NCI-H1092 treated with DMSO at 0.1 percent for 48 hours (cell line): ENCODE data around the gene BEND7.
"Not testable (repeated sequence)": the region's sequence is repeated elsewhere in the genome, so short reads cannot be mapped to it uniquely, and the experiment has no call there.

ENCODE experiments used
- DNase-seq: peaks from one replicate; lab custom pipeline; 2025; lab: John Stamatoyannopoulos, UW

The BEND7 gene

DNA sequence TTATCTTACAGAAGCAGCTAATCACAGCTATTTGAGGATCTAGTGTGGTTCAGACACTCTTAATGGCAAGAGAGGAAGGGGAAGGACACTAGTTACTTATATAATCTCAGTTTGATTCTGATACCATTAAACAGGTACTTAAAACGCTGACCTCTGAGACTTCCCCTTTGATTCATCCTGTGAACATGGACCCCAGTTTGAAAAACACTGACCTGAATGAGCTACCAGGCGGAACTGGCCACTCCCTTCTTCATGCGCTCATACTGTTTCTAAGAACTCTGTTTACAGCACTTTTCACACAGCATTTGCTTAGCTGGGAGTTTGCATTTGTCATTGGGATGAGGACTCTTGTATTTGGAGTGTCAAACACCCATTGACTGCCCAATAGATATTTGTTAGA is 45.7 kb downstream of the BEND7 start:
- no peak for DNase-seq

DNA sequence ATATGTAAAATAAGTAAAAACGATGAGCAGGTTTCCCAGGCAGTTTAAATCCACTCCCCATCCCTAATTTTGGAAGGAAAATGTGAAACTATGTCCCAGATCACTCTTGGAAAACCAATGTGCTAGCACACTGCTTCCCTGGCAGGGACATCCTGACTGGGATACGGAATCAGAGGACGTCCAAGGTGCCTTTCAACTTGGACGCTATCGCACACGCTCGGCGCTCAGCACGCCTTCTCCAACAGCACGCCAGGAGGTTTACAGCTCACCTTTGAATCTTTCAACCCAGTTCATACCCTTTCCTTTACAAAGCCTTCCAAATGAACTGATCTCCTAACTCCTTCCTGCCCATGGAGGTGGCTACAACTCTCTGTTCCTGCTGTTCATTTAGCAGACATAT is 47.1 kb downstream of the BEND7 start:
- no peak for DNase-seq

DNA sequence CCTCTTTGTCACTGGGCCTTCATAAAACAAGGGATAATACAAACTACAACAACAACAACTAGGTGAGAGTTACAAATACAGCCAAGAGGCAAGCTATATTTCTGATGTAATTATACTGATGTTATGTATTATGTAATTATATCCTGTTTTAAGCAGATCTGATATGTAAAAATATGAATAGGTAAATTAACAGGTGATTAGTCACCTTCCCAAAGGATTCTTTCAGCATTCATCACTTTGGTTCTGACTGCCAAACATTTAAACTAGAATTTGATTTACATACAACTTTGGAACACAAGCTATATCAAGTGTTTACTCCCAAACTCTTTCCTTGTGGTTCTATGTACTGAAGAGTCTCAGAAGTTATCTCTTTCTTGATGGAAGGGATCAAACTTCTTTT is 53.7 kb downstream of the BEND7 start:
- DNase-seq, result no peak

DNA sequence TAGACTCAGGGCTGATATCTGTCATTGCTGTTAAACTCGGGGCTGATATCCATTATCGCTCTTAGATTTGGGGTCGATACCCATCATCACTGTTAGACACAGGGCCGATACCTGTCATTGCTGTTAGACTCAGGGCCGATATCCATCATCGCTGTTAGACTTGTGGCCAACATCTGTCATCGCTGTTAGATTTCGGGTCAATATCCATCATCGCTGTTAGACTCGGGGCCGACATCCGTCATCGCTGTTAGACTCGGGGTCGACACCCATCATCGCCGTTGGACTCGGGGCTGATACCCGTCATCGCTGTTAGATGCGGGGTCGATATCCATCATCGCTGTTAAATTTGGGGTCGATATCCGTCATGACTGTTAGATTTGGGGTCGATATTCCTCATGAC is 54.8 kb downstream of the BEND7 start:
- DNase-seq, result no peak

DNA sequence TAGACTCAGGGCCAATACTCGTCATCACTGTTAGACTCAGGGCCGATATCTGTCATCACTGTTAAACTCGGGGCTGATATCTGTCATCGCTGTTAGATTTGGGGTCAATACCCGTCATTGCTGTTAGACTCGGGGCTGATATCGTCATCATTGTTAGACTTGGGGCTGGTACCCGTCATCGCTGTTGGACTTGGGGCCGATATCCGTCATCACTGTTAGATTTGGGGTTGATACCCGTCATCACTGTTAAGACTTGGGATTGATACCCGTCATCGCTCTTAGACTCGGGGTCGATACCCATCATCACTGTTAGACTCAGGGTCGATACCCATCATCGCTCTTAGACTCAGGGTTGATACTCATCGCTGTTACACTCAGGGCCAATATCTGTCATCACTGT is 56.5 kb downstream of the BEND7 start:
- DNase-seq, result no peak

DNA sequence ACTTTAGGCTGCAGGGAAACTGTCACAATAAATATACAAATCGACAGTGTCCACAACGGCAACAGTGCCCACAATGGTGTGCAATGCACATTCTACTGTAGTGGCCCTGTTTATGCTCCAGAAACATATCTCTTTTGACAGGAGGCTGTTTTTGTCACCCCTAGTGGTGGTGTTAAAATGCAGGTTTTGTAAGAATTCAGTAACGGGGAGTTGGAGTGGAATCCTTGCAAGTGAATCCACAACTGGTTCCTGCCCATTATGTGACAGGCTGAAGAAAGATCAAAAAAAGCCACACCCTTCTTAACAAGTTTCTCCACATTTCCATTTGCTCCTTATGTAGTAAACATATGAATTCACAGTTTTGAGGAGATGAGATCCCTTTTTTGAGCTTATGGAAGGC is 58.5 kb downstream of the BEND7 start:
- no peak for DNase-seq

DNA sequence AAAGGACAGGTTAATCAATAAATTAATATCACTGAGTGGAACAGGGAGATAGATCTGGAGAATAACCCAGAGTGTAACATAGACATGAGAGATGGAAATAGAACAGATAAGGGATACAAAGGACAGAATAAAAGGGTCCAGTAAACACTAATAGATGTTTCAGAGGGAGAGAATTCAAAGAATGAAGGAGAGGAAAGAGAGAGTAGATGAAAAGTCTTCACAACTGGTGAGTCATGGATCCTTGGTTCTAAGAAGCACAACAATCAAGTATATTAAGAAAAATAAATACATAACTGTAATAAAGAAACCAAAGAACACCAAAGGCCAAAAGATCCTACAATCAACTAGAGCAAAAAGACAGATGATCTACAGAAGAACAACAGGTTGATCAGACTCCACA is 66.3 kb downstream of the BEND7 start:
- DNase-seq, result no peak

DNA sequence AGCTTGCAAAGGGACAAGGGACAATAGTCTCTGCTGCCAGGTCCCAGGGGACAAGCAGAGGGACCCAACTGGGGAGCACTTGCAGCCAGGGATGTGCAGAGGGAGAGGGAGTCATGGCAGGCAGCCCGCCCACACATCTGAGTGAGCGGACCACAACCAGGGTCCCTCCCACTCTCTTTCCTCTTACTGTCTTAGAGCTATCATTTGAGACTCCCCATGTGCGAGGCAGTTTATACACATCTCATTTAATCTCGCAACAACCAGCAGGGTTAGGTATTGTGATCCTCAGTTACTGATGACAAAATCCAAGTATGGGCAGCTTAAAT is 70.2 kb downstream of the BEND7 start:
- no peak for DNase-seq

DNA sequence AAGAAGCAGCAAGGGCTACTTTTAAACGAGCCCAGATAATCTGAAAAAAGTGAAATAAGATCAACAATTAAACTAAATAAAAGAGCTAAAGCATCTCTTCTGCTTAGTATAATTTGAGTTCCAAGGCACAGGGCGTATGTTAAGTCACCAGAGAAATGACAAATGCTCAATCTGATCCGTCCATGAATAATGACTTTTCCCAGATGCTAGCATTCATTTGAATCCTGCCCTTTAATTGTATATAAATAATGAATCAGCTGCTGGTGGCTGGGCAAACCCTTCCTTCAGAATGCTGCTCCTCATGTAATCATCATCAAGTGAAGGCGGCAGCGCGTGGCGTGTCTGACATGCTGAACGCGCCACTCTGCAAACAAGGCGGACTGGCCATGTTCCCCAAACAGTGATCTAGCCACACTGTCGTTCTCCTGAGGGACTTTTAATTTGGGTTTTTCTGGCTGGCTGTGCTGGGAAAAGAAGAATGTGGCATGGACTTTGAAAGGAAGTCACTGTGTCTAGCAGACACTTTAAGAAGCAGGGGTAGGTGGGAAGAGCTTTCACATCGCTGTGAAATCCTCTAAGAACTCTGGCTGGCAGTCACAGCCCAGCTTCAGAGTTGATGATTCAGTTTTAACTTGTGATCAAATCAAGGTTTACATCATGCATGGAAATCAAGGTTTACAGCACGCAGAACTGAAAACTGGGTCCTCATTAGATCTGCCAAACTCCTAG is 70.7 kb downstream of the BEND7 start:
- no peak for DNase-seq

DNA sequence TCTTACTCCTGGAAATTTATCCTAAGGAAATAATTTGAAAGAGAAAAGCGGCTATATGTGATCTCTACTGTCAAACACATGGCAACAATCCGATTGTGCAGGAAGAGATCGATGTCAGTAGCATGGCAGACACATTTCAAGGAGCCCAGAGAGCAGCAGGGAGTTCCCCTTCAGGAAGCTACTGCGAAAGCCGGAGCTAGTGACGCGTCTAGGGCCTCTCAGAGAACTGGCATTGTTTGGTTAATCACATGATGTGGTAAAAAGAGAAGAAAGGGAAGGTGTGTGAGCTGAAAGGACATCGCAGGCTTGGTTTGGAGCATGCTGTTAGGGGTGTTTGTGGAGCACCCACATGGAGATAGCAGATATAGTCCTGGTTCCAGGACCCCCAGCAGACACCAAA is 74.9 kb downstream of the BEND7 start:
- no peak for DNase-seq

DNA sequence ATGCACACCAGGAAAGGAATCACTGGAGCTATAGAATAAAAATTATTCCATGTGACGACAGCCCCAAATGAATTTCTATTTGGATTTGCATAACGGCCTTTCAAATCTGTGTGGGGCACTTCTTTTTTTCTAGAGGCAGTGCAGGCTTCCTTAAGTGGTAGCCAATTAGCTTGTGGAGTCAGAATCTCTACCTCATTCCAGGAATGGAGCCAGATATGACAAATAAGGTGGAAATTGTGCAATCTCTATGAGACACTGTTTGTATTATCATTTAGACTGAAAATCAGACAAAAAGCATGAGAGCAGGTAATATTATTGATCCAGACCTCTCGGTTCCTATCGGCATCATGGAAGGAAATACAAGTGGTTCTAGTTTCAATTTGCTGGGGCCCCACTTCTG is 78.7 kb downstream of the BEND7 start:
- peak; percentile 1 for DNase-seq

DNA sequence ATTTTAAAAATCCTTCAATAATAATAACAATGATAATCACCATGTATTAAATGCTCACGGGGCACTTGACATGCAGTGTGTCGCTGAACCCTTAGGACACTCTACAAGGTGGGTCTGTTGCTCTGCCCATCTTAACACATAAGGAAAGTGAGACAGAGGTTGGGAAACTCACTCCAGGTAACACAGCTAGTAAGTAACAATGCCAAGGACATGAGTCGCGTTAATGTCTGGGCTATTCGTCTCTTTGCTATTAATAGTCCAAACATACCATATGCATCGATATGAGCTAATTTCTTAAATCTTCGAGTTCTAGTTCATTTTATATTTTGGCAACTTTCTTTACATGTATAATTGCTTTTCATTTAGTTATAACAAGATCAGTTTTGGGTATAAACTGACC is 79.5 kb downstream of the BEND7 start:
- DNase-seq, result no peak

DNA sequence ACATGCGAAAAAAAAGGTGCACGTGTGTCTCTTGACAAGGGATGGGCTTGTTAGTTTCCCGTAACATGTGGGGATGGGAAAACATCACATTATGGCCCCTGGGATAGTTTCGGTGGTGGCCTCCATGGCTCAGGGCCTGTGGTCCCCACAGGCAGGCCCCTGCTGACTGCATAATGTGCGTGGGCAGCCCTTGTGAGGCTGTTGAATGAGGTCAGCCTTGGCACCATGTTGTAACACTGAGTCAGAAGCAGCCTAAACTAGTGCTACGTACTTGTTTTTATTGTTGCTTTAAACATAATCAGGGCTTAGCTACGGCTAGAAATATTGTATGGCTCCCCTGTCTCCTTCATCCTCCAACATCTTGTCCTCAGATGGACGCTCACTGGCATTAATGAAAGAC is 80.6 kb downstream of the BEND7 start:
- DNase-seq, result no peak

DNA sequence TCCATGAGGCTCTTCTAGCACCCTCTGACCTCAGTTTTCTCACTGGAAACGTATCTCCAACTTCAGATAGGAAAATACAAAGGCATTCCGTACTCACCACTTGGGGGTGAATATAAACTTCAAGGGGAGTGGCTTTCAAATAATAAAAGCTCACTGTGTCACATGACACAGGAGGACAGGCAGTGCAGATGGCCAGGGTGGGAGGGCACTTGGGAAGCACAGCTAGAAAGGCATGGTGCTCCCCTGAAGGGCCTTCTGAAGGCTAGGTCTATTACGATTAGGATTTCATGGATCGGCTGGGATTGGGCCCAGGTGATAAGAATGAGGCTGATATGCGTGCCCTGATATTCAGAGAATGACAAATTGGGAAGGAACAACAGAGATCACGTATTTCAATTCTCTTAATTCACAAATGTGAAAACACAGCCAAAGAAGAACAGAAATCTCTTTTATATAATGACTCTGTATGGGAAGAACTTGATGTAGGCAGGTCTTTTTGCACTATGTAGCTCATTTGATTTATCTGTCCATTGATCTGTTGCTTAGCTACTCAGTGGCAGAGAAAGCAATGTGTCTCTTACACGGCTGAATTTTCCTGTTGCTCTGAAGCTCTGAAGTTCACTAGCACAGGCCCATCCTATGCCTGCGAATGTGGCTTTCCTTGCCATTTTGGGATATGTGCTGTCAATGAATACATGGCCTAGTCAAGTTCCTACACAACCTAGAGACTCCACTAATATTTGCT is 83.0 kb downstream of the BEND7 start:
- DNase-seq, result no peak

DNA sequence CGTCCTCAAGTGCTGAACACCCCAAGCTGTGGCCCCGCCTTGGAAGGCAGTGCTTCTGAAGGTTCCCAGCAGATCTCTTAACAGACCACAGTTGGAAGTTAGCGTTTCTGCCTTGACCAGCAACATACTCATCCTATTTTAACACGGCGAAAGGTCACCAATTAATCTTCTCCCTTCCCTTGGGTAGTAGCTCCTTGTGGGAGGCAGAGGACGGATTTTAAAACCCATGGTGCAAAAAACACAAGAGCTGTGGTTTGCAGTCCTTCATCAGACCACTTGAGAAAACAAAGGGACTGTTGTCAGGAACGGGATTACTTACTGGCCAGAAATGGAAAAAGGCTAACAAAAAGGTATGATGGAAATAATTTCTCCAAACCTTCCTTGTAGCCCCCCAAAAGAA is 87.3 kb downstream of the BEND7 start:
- DNase-seq, result no peak

DNA sequence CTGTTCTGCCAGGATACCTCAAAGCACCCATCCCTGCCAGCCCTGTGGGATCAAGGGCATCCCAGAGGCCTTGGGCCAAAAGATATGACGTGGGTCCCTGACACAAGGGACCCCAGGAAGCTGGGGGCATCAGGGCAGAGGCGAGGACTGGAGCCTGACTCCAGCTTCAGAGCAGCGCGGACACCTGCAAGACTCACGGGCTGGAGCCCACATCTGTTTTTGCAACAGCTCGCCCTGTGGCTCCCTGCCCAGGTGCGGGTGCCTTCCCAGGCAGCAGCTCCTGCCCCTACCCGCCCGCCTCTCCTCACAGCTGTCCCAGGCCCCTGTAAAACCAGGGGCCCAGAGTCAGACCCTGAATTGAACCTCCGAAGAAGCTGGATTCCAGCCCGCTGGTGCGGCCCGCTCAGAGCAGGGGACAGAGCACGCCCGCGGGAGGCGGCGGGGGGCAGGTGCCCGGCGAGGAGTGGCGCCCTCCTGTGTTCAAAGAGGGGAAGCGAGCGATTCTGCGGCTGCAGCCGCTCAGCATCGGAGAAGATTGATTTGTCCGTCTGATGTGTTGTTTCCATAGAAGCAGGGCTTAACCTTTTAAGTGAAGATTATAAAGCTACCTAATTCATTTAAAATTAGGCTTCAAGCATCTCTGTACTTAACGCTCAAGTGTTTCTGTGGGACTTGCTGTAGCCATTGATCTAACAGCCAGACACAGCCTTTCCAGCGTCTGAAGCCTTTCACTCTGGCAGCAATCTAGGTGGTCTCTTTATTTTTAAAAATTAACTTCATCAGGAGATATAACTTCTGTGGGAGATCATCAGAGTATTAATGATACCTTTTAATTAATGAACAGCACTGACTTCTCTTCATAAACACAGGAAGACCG is 88.4 kb downstream of the BEND7 start:
- peak; percentile 44 for DNase-seq

DNA sequence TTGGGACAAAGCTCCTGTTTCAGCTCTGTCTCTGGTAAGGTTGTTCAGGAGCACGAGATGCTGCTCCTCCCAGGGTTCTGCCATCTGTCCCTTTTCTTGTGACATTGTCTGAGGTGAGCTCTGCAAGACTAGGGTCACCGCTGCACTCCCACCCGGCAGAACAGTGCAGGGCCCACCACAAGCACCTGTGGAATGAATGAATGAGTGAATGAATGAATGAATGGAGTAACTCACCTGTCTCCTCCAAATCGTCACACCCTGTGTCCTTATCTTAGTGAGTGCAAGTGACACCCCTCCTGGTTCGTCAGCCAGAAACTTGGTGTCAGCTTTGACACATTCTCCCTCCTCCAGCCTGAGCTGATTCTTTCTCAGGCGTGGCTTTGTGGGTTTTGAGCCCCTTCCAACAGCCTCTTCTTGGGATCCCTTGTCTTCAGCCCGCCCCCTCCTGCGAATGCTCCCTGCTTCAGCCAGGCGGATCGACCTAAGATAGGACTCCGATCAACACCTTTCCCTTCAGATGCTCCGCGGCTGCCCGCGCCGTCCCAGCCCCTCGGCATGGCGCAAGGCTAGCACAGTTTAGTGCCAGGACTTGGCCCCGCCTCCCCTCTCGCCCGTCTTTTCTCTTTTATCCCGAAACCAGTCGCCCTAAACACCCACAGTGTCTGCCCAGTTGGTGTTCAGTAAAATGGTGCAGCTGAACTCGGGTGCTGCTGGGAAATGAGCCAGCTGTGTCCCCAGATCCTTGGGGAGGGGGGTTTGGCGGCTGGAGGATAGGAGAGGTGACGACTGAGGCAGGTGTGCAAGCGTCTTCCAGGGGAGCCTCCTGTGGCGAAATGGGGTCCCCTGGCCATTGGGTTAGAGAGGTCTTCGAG is 89.3 kb downstream of the BEND7 start:
- DNase-seq, result peak; percentile 10

DNA sequence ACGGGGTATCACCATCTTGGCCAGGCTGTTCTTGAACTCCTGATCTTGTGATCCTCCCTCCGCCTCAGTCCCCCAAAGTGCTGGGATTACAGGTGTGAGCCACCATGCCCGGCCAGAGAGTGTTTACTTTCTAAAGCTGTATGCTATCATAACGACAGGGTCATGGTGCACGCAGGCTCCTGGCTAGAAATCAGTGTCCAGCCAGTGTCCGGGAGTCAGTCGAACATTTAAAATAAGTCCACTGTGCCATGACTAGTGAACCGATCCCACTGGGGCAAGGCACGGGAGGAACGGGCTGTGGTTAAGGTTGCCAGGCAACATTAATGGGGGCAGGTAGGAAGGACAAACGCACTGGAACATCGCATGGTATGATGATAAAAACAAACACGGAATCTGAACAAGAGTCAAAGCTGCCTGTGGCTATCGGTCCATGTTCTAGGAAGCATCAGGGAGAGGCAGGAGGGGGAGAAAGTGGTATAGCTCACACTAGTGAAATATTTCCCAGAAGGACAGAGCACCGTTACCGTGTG is 91.7 kb downstream of the BEND7 start:
- DNase-seq, result no peak

DNA sequence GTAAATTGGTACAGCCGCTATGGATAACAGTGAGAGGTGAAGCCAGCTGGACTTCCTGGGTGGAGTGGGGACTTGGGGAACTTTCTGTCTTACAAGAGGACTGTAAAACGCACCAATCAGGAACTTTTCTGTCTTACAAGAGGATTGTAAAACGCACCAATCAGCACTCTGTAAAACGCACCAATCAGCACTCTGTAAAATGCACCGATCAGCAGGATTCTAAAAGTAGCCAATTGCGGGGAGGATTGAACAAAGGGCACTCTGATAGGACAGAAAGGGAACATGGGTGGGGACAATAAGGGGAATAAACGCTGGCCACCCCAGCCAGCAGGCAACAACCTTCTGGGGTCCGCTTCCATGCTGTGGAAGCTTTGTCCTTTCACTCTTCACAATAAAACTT is 100.9 kb downstream of the BEND7 start:
- not testable (repeated sequence) for DNase-seq

DNA sequence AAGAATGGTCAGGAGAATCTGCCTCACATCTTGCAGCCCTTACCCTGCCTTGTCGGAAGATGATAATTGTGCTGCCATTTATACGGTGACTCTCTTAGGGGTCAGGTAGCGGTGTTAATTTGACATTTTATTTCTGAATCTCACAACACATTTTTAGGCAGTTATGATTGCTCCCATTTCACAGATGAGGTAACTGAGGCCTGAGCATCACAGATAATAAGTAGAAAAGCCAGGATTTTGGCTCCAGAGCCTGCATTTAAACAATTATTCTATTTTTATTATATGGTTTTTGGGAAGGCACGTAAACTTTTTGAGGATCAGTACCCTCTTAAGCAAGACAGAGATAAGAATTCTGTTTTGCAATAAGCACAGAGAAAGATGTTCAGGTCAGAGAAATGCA is 103.4 kb downstream of the BEND7 start:
- no peak for DNase-seq

DNA sequence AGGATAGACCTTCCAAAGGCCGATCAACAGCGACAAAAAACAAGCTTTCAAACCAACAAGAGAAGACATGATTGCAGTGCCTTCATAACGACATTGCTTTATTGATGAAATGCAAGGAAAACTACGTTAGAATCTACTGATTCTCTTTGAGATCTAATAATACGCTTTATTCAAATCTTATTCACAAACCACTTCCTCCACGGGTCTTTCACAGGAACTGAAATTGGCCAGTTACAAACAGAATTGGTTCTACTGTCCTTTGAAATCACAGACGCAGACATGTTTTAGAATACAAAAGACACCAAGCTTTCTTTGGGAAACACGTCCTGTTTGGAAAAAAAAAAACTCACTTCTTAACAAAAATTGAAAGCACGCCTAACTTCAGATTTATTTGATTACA is 106.0 kb downstream of the BEND7 start:
- no peak for DNase-seq
